Psoas muscle (tissue), 8 donors: ENCODE data around the gene NEAT1. TPM values are rescaled to one million over a fixed set of nuclear protein-coding genes. Genes with fewer than 3 reads are reported as not detected.
"Not testable (repeated sequence)": the region's sequence is repeated elsewhere in the genome, so short reads cannot be mapped to it uniquely, and the experiment has no call there.

Experiments
- ATAC-seq, 4 donors: fragments of 200-7000 bp; cut with Tn5 transposase; one replicate each; pipeline ENCODE4 v1.9.1; 2020; ENCODE audit warnings: moderate library complexity in 3 of 4, mild to moderate bottlenecking in 2 of 4
- DNase-seq, 2 donors: peaks; one replicate each; pipeline ENCODE4 v3.0.0-alpha.2; 2020
- H3K27ac ChIP-seq: fragments of 200-600 bp; one replicate; pipeline ENCODE4 v1.8.0; 2022
- H3K27me3 ChIP-seq, 3 donors: fragments of 200-600 bp in 1 of 3; one replicate each; pipeline versions ENCODE4 v1.6.1 to v1.8.0; 2013 to 2022; ENCODE audit warnings: low read length in 2 of 3, mild to moderate bottlenecking in 2 of 3, moderate library complexity in 1 of 3; ENCODE audit not compliant: insufficient read depth in 3 of 3
- H3K36me3 ChIP-seq, 2 donors: fragments of 200-600 bp in 1 of 2; one replicate each; pipeline versions ENCODE4 v1.6.1 to v1.8.0; 2013 to 2022; ENCODE audit warnings: low read depth in 1 of 2, mild to moderate bottlenecking in 1 of 2, moderate library complexity in 1 of 2; ENCODE audit not compliant: insufficient read depth in 1 of 2
- H3K4me1 ChIP-seq: fragments of 200-600 bp; one replicate; pipeline ENCODE4 v1.8.0; 2022
- H3K4me3 ChIP-seq: fragments of 200-600 bp; one replicate; pipeline ENCODE4 v1.8.0; 2022; ENCODE audit warnings: mild to moderate bottlenecking
- H3K9me3 ChIP-seq: fragments of 200-600 bp; one replicate; pipeline ENCODE4 v1.8.0; 2022
- WGBS, 3 donors: extraction: QIAGEN DNeasy Blood & Tissue Kit; methylation state at CpG; one replicate each; pipeline versions ENCODE4 v1.1.6 to v1.1.7; 2013; 5-methylcytosine and 5-hydroxymethylcytosine counted together
- intact Hi-C, 2 donors: fragments of 100-400 bp; cut with DNase I; formaldehyde crosslinking; loops; one replicate each; pipeline versions ENCODE4 v1.11.0 to v1.14.2; 2022
- polyA plus RNA-seq, 3 donors: library from polyadenylated mRNA; stranded (reverse); fragments of 200-250 nt; gene quantifications; one replicate each; pipeline ENCODE4 v1.2.3, GENCODE V29; 2013
- total RNA-seq, 4 donors: library from RNA; stranded (reverse); fragmentation: NEBNext Ultra II Directional in 2 of 4; extraction: Animal tissue kit (Norgen Biotek cat#: 25700) in 2 of 4; gene quantifications; one replicate each; pipeline versions ENCODE4 v1.2.1 to v1.2.4, GENCODE V29; 2021 to 2023
- TF ChIP-seq, protein P1 (sequence below): fragments of 200-600 bp; IDR thresholded peaks from one replicate; pipeline ENCODE4 v1.8.0; 2022; ENCODE audit warnings: antibody characterized with exemption
- donor health status: healthy with polysubstance abuse.
- donor health status: DM: no; HTN: no; CAD: no; lungs with moderate emphysema.
- donor health status: Bipolar disorder and iron deficiency.
- donor health status: healthy.
- donor health status: DM: yes; HTN: yes; CAD: no.
- donor health status: DM: no; HTN: no; CAD: no.
- donor health status: DM: no; HTN: no; CAD: no.
- donor health status: DM: yes; HTN: yes; CAD: no.

The NEAT1 gene
- total and polyA plus RNA-seq, 7 donors, result 474 to 1,759 (median 716) TPM

DNA sequence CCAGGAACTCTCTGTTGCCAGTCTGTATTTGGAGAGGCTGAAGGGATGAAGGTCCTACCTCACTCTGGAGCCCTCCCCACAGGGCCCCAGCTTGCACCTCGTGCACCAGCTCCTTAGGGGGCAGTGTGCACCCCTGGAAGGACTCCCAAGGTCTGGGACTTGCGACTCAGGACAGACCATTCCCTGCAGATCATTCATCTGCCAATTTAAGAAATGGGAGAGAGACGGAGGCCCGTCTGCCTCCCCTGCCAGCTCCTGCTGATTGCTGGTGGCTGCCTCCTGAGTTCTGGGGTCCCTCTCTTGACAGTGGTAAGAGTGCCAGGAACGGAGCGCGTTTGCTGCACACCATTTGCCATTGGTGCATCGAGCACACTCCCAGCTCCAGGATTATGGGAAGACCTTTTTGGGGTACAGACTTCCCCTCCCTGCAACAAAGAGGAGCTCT is 48.9 kb downstream of the NEAT1 start:
- peaks cover 55% of the 10 kb centered on the region for H3K4me1 ChIP-seq
- no peaks in the 10 kb centered on the region for H3K9me3 ChIP-seq
- TF ChIP-seq, protein P1, sequence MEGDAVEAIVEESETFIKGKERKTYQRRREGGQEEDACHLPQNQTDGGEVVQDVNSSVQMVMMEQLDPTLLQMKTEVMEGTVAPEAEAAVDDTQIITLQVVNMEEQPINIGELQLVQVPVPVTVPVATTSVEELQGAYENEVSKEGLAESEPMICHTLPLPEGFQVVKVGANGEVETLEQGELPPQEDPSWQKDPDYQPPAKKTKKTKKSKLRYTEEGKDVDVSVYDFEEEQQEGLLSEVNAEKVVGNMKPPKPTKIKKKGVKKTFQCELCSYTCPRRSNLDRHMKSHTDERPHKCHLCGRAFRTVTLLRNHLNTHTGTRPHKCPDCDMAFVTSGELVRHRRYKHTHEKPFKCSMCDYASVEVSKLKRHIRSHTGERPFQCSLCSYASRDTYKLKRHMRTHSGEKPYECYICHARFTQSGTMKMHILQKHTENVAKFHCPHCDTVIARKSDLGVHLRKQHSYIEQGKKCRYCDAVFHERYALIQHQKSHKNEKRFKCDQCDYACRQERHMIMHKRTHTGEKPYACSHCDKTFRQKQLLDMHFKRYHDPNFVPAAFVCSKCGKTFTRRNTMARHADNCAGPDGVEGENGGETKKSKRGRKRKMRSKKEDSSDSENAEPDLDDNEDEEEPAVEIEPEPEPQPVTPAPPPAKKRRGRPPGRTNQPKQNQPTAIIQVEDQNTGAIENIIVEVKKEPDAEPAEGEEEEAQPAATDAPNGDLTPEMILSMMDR, result peak; percentile 63
- H3K4me3 ChIP-seq, result peak overlapping the region; percentile 61
- 16 to 20% (median 18%) methylated on average over 8 of the region's 8 CpGs for WGBS, 3 donors
- no peaks in the 10 kb centered on the region for H3K27me3 ChIP-seq
- peak overlapping the region; percentile 99 for H3K27ac ChIP-seq
- no peaks in the 10 kb centered on the region for H3K36me3 ChIP-seq
- ATAC-seq, result peak; percentile 81 to 84 (median 82)
- DNase-seq, result peak; percentile 85 to 94
- intact Hi-C loops, result loop anchor here (2.0 to 5.0 kb wide), 3 partner anchors 39 to 55 kb away; no protein-coding TSS in a partner anchor

DNA sequence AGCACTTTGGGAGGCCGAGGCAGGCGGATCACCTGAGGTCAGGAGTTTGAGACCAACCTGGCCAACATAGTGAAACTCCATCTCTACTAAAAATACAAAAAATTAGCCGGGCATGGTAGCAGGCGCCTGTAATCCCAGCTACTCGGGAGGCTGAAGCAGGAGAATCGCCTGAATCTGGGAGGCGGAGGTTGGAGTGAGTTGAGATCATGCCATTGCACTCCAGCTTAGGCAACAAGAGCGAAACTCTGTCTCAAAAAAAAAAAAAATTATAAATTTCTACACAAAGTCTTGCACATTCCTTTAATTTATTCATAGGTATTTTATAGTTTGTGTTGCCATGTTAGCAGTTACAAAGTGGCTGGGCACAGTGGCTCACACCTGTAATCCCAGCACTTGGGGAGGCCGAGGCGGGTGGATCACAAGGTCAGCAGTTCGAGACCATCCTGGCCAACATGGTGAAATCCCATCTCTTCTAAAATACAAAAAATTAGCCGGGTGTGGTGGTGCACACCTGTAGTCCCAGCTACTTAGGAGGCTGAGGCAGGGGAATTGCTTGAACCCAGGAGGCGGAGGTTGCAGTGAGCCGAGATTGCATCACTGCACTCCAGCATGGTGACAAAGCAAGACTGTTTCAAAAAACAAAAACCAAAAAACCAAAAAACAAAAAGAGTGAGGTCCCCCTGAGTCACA is 50.1 kb downstream of the NEAT1 start:
- Histone ChIP-seq H3K27ac (peak overlapping the region; percentile 99), H3K4me3 (peak overlapping the region; percentile 32), H3K4me1 (peaks cover 56% of the 10 kb centered on the region)
- 59 to 73% (median 63%) methylated on average over 14 of the region's 14 CpGs for WGBS, 3 donors
- intact Hi-C loops, result loop anchor here in 1 of 2 donors (5.0 kb wide), 1 partner anchor 55 kb away; no protein-coding TSS in a partner anchor
- H3K27me3 ChIP-seq, DNase-seq, H3K36me3 ChIP-seq, H3K9me3 ChIP-seq, ATAC-seq: not testable (repeated sequence)

DNA sequence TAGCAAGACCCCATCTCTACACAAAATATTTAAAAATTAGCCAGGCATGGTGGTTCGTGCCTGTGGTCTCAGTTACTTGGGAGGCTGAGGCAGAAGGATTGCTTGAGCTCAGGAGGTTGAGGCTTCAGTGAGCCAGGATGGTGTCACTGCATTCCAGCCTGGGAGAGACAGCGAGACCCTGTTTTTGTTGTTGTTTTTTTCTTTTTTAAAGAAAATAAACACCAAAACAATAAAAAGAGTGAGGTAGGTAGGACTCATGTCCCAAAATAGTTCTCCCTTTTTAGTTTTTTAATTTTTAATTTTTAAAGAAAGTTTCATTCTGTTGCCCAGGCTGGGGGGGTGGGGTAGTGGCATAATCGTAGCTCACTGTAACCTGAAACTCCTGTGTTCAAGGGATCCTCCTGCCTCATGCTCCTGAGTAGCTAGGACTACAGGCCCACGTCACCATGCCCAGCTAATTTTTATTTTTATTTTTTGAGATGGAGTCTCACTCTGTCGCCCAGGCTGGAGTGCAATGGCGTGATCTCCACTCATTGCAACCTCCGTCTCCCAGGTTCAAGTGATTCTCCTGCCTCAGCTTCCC is 50.8 kb downstream of the NEAT1 start:
- ATAC-seq, result no peak
- Histone ChIP-seq H3K4me3 (no peak overlapping the region), H3K4me1 (peaks cover 60% of the 10 kb centered on the region), H3K27ac (peak overlapping the region; percentile 99), H3K9me3 (no peaks in the 10 kb centered on the region), H3K27me3 (no peaks in the 10 kb centered on the region), H3K36me3 (no peaks in the 10 kb centered on the region)
- WGBS, 3 donors, result 60 to 76% (median 65%) methylated on average over 7 of the region's 7 CpGs
- intact Hi-C loops, result loop anchor here in 1 of 2 donors (5.0 kb wide), 1 partner anchor 56 kb away; no protein-coding TSS in a partner anchor
- no peak for DNase-seq
- TF ChIP-seq, protein P1, result no peak

DNA sequence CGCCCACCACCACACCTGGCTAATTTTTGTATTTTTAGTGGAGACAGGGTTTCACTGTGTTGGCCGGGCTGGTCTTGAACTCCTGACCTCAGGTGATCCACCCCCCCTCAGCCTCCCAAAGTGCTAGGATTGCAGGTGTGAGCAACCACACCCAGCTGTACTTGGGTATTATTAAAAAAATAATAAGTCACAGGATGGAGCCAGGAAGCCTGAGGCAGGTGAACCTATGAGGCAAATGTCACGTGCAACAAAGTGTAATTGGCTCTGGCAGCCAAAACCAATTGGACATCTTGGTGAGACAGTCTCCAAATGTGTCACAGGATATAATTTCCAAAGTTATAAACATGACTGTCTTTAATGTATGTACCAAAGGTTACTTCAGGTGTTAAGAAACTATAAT is 52.3 kb downstream of the NEAT1 start:
- TF ChIP-seq, protein P1, result no peak
- H3K27me3 ChIP-seq, result no peaks in the 10 kb centered on the region
- H3K4me1 ChIP-seq, result peaks cover 72% of the 10 kb centered on the region
- H3K36me3 ChIP-seq, result no peaks in the 10 kb centered on the region
- H3K27ac ChIP-seq, result peak overlapping the region; percentile 99
- 71 to 88% (median 81%) methylated on average over 3 of the region's 3 CpGs for WGBS, 3 donors
- DNase-seq, result no peak
- H3K4me3 ChIP-seq, result no peak overlapping the region
- intact Hi-C loops, result loop anchor here in 1 of 2 donors (5.0 kb wide), 1 partner anchor 58 kb away; no protein-coding TSS in a partner anchor
- H3K9me3 ChIP-seq, result no peaks in the 10 kb centered on the region
- no peak for ATAC-seq

DNA sequence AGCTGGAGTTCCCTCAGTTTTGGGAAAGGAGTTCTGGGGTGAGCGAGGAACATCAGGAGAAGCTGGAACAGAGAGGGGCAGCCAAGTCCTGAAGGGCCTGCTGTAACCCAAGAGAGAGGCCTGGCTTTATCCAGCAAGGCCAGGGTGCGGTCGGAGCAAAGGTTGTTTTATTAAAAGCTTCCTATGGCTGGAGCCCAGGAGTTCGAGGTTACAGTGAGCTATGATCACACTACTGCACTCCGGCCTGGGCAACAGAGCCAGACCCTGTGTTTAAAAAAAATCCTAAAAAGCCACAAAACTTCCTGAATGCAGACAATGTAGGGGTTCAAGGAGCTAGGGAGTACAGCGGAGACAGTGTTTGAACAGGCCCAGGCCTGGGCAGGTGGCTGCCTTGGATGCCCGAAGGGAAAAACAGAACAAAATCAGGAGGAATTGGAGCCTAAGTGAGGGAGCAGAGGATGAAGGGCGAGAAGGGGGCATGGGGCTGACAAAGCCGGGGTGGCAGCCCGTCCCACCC is 54.1 kb downstream of the NEAT1 start:
- TF ChIP-seq, protein P1, result no peak
- intact Hi-C loops, result loop anchor here (1.0 to 2.0 kb wide), 2 partner anchors 18 to 24 kb away; no protein-coding TSS in a partner anchor
- Histone ChIP-seq H3K4me3 (peak overlapping the region; percentile 77), H3K4me1 (peaks cover 66% of the 10 kb centered on the region), H3K9me3 (no peaks in the 10 kb centered on the region), H3K36me3 (no peaks in the 10 kb centered on the region), H3K27me3 (no peaks in the 10 kb centered on the region), H3K27ac (peak overlapping the region; percentile 99)
- ATAC-seq, result peak in 3 of 4 donors; percentile 9 to 19 (median 14)
- DNase-seq, result peak; percentile 40 to 72
- 6 to 8% (median 8%) methylated on average over 10 of the region's 10 CpGs for WGBS, 3 donors
